Renal cortical epithelial cell (primary cell): Measurements from ENCODE around the gene CHD9. TPM values are rescaled to one million over a fixed set of nuclear protein-coding genes. Genes with fewer than 3 reads are reported as not detected.
"Not testable (repeated sequence)": the region's sequence is repeated elsewhere in the genome, so short reads cannot be mapped to it uniquely, and the experiment has no call there.

Source experiments
- DNase-seq: peaks from one replicate; pipeline ENCODE4 v3.0.0-alpha.2; 2011; ENCODE audit warnings: low read depth
- total RNA-seq: library from RNA; depleted of rRNA; stranded (reverse); fragments of >200 nt; gene quantifications from 2 replicates; pipeline ENCODE4 v1.2.3, GENCODE V29; 2014

The CHD9 gene
- total RNA-seq, 1 donor from 2014 or later: 88.7 TPM

DNA sequence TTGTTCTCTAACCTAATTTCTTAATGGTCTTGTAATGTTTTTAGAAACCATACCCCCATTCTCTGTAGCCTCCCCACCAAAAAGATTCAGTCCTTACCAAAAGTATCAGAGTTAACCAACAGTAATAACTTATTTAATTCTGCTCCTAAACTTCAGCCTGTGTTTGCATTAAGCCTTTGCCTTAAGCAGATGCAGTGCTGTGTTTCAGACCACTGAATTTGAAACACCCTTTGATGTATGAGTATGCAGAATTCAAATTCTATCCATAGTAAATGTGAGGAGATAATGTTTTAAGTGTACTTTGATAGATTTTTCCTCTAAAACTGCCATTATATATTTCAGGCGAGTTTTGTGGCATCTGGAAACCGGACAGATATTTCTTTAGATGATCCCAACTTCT lies 207.9 kb downstream of the CHD9 start:
- DNase-seq: no peak

- no peak for DNase-seq
Measured at GRCh38 chr16:53266156-53266555, 211.4 kb downstream of the CHD9 start.

DNA sequence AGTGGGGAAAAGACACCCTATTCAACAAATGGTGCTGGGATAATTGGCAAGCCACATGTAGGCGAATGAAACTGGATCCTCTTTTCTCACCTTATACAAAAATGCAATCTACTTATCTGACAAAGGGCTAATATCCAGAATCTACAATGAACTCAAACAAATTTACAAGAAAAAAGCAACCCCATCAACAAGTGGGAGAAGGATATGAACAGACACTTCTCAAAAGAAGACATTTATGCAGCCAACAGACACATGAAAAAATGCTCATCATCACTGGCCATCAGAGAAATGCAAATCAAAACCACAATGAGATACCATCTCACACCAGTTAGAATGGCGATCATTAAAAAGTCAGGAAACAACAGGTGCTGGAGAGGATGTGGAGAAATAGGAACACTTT lies 223.7 kb downstream of the CHD9 start:
- DNase-seq: not testable (repeated sequence)

- DNase-seq: no peak
Measured at GRCh38 chr16:53281280-53281679, 226.5 kb downstream of the CHD9 start.

DNA sequence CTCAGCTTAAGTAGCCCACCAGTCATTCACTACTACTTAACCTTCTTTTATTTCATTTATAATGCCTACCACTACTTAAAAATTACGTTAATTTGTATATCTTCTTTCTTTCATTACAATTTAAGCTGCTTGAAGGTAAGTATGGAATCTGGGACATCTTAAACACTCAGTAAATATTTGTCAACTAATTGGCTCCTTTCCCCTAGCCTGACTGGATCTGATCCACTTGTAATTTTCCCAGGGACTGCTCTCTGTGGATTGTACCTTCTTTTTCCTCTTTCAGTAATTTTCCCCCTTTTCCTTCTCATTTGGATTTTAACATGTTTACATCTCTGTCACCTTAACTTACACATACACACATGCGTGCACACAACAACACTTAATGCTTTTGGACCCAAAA lies 227.1 kb downstream of the CHD9 start:
- DNase-seq: no peak

- DNase-seq: no peak
Measured at GRCh38 chr16:53282328-53282727, 227.5 kb downstream of the CHD9 start.

DNA sequence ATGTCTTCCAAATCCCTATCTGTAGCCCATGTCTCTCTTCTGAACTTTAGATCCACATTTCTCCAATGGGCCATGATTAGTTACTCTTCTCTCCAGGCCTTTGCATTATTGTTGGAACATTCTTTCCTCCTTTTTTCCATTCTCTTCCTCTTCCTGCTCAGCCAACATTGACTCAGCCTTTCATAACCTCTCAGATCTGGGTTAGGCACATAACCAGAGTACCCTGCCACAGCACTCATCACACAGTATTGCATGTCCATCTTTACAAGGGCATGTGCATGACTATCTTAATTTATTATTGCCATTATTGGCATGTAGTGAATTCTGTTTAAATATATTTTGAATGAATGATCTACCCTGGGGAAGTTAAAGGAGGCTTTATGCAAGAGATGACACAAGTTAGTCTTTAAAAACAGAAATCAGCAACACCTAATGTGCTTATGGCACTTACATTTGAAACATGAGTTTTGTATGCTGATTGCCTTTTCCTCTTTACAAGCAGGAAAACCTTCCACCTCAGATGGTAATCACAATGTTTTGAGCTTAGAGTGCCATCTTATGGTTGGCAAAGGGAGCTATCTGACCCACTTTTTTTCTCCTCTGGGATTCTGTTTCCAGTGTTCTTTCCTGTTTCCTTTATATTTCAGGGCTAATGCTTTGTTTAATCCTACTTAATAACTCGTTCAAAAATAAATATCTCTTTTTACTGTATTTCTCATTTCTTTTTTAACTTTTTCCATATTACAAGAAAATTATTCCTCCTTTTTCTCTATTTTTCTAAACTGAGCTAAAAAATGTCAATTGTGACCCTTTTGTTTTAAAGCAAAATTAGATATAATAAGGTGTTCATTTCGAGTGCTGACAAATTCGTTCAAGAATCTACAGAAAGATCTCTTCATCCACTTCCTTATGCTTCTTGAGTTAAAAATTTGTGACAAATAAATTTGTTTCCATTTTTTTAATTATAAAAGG lies 228.5 kb downstream of the CHD9 start:
- peak; percentile 63 for DNase-seq

- no peak for DNase-seq
Measured at GRCh38 chr16:53285236-53285635, 230.4 kb downstream of the CHD9 start.

GRCh38 chr16:53290520-53290919 lies 235.7 kb downstream of the CHD9 start:
- no peak for DNase-seq

GRCh38 chr16:53291757-53292392 lies 237.1 kb downstream of the CHD9 start:
- DNase-seq: no peak

DNA sequence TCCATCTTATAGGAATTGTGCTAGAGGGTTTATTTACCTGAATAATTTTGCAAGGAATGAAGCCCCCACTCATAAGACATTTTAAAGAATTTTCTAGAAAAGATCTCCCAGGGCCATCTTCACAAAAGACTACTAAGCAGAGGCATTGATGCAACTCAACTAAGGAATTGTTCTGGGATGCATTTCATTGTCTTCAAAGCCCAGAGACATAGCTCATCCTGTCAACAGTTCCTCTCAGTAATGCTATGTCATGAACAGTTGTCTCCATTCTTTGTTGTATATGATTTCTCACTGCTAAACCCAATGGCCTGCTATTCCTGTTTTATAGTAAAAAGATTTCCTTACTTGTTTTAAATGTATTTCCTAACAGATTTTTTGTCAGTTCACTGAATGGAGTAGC lies 242.7 kb downstream of the CHD9 start:
- DNase-seq: no peak

- no peak for DNase-seq
Measured at GRCh38 chr16:53304334-53304733, 249.5 kb downstream of the CHD9 start.

GRCh38 chr16:53305743-53306142 lies 251.0 kb downstream of the CHD9 start:
- no peak for DNase-seq

DNA sequence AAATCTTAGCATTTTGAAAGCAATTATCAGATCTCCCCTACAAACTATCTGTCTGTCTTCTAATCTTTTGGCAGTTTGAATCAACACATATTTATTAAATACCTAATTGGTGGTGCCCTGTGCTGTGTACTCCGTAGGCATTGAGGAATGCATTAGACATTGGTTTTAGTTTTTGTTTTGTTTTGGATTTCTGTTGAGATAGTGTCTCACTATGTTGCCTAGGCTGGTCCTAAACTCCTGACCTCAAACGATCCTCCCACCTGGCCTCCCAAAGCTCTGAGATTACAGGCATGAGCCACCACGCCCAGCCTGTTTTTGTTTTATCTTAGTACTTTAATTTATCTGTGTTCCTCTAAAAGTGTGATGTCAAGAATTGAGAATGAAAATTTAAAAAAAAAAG lies 254.7 kb downstream of the CHD9 start:
- no peak for DNase-seq

GRCh38 chr16:53320992-53321391 lies 266.2 kb downstream of the CHD9 start:
- DNase-seq: no peak

- DNase-seq: no peak
Measured at GRCh38 chr16:53323924-53324323, 269.1 kb downstream of the CHD9 start.

- not testable (repeated sequence) for DNase-seq
Measured at GRCh38 chr16:53330991-53331390, 276.2 kb downstream of the CHD9 start.

GRCh38 chr16:53334581-53334980 lies 279.8 kb downstream of the CHD9 start:
- DNase-seq: no peak

DNA sequence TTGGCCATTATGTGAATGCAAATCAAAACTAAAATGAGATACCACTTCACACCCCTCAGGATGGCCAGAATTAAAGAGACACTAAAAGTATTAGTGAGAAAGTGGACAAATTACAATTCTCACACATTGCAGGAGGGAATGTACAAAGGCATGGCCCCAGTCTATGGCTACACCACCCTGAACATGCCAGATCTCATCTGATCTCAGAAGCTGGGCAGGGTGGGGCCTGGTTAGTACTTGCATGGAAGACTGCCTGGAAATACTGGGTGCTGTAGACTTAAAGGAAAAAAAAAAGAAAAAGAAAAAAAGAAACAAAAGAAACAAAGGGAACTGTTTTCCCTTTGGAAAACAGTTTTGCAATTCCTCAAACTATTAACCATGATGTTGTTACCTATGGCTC lies 282.5 kb downstream of the CHD9 start:
- DNase-seq: no peak

- DNase-seq: no peak
Measured at GRCh38 chr16:53341792-53342191, 287.0 kb downstream of the CHD9 start.

- DNase-seq: no peak
Measured at GRCh38 chr16:53355064-53355463, 300.3 kb downstream of the CHD9 start.

- DNase-seq: no peak
Measured at GRCh38 chr16:53356478-53357207, 301.9 kb downstream of the CHD9 start.

- DNase-seq: no peak
Measured at GRCh38 chr16:53357208-53357586, 302.4 kb downstream of the CHD9 start.
